ENCODE measurements around the gene DOCK3.

DNA sequence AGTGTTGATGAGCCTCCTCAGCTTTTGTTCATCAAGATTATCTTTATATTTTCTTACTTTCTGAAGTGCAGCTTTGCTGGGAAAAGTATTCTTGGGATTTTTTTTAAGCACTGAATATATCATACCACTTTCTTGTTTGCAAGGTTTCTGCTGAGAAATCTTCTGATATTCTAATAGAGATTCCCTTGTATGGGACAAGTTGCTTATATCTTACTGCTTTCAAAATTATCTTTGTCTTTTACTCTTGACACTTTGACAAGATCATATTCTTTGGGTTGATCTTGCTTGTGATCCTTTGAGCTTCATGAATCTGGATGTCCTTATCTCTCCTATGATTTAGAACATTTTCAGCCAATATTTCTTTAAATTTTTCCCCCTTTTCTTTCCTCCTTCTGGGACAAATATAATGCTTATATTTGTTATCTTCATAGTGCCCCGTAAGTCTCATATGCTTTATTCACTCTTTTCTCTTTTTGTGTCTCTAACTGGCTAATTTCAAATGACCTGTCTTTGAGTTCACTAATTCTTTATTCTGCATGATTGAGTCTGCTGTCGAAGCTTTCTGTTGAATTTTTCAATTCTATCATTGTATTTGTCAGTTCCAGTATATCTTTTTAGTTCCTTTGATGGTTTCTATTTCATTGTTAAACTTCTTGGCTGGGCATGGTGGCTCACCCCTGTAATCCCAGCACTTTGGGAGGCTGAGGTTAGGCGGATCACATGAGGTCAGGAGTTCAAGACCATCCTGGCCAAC, 499.0 kb downstream of the DOCK3 start:
- TF ChIP-seq POLR2AphosphoS5 (IDR thresholded peaks at IDR 0.05; ENCODE audit: low read depth, low read length) (no peak), POLR2A (IDR thresholded peaks at IDR 0.05; ENCODE audit: low read depth, low read length) (no peak), SPI1 (IDR thresholded peaks at IDR 0.05; ENCODE audit: low read depth, low read length) (no peak), TAF1 (IDR thresholded peaks at IDR 0.05; ENCODE audit: low read depth, low read length) (no peak), PAX5 (IDR thresholded peaks at IDR 0.05; ENCODE audit: insufficient read depth, low read length, severe bottlenecking) (no peak)

All from GM12891 (cell line).